Measurements from ENCODE around the gene NUP210.

NUP210 gene

DNA sequence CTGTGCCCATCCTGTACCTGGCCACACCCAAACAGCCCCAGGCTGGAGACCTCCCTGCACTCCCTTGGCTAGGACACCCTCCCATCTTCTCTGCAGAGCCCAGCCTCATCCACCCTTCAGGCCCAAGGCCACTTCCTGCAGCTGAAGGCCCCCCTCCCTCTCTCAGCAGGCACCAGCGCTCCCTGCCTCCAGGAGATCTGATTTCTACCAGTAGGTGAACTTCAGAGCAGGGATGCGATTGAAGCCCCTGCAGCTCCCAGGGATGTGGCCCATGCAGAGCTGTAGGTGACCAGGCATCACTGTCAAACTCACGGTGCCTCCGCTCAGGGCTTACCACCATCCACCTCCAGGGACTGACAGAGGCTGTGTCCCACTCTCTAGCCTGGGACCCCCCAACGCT, 96.3 kb downstream of the NUP210 start:
- DNase-seq (ENCODE audit: low spot score), result no peak

DNA sequence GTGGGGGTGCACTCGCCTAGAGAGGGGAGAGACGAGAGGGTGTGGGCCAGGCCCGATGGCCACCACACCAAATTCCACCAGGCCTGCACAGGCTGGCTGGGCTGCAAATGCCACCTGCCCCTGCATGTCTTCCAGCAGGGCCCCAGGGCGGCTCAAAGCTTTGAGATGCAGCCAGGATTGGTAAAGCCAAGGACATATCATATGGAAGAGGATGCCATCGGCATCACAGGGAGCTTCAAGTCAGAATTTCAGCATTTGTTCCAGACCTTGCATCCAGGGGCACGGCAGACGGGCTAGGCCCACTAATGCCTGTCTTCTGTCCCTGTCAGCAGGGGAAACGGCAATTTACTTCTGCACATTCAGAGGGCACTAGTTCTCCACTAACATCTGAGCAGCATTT, 97.8 kb downstream of the NUP210 start:
- no peak for DNase-seq (ENCODE audit: low spot score)

DNA sequence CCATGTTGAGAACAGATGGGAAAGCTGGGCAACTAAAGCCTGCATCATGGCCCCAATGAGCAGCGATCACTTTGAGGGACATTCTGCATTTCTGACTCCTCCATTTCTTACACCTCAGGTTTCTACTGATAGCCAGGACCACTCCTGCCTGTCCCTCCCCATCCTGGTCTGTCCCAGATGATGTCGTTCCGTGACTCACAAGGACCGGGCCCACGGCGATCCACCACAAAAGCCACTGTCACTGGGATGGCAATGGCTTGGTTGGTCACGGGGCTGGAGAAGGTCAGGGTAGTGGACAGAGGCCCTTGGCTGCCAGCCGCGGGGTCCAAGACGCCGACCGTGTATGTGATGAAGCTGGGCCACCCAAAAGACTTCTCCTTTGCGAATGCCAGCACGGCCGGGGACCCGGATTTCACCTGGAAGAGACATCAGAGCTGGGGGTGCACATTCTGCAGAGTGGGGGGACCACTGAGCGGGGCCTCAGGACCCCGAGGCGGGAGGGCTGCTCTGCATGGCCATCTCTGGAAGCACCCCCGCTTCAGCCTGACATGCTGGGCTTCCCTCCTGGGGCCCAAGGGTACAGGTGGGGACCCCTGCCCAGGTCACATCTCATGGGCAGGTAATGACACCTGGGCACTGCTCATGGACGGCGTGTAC, 100.4 kb downstream of the NUP210 start:
- no peak for DNase-seq (ENCODE audit: low spot score)

DNA sequence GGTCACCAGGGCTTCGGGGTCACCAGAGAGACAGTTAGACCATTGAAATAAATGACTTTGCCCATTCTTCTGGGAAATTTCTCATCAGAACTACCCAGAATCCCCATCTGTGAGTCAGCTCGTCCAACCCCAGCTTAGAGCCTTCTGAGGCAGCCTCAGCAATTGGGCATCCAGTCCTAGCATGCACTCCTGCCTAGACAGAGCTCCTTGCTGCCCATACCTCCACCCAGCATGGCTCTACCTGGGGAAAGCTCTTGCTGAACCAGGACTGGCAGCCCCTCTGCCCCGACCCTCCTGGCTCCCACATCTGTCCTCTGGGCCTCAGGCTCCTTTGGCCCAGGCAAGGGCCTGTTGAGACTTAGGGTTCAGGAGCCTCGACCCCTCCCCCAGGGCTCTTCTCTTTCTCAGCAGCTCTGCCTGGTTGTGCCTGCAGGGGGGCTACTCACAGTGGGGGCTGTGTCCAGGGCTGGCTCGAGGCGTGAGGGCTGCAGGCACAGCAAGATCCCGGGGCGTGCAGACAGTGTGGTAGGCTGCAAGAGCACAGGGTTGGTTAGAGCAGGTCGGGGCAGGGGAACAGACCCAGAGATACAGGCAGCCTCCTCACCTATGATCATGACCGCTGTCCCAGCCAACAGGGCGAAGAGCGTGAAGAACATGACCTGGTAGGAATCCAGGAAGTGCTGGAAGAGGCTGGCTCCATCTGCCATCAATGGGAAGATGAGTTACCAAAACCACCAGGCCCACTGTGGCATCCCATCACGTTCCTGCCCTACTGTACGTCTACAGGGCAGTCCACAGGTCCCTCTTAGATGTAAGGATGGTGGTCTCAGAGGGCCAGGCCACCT, 101.3 kb downstream of the NUP210 start:
- DNase-seq (ENCODE audit: low spot score), result no peak

DNA sequence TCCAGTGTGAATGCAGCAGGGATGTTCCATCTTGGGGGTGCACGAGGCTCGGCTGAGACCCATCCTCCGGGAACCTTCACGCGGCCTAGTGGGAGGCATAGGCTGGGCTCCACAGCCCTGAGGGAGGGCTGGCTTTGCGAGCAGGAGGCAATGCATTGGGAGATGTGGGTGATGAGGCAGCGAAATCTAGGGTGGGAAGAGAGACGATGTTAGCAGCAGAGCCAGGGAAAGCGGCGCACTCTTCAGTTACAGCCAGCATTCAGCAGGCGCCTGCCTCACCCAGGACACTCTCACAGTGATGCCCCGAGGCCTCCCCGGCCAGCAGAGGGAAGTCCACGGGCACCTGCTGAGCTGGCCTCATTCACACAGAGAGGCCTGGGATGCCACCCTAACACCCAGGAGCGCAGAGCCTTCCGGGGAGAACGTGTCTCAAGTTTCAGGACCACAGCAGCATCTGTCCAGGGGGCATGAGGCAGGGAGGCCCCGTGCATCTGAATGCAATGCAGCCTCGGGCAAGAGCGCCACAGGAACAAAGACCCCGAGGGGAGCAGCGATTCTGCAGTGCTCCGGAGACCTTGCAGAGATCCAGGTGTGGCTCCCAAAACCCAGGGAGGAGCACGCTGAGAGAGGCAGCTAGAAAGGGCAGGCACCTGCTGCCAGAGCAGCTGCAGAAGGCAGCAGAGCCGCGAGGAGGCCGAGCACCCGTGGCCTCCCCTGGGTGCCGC, 102.4 kb downstream of the NUP210 start:
- DNase-seq (ENCODE audit: low spot score), result no peak

DNA sequence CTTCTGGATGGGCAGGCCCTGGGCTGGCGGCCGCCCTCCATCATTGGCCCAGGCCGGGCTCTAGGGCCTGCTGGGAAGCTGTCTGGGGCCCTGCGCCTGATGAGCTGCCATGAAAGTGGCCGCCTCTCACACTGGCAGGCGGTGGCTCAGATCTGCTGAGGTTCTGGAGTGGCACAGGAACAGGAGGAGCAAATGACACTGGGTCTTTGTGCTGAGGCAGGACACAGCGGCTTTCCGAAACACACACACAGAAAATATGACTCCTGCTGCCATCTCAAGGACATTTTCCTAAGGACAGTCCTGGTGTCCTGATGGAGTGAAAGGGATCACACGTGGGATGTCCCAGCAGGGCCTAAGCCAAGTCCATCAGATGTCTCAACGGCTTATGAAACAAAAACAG, 103.5 kb downstream of the NUP210 start:
- DNase-seq (ENCODE audit: low spot score), result no peak

DNA sequence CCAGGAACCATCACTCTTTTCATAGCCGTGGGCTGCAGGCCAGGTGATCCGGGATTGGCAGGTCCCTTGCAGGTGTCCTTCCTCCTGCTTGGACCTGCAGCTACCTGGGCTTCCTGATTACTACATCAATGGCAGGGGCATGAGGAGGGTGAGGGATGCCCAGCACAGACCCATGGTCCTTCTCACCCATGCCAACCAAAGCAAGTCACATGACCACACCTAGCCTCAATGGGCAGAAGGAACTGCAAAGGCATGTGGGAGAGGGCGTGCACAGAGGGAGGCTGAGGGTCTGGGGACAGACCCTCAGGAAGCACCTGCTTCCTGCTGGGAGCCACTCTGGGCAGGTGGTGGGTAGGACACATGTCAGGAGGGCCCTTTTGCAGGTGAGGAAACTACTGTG, 105.2 kb downstream of the NUP210 start:
- no peak for DNase-seq (ENCODE audit: low spot score)

DNA sequence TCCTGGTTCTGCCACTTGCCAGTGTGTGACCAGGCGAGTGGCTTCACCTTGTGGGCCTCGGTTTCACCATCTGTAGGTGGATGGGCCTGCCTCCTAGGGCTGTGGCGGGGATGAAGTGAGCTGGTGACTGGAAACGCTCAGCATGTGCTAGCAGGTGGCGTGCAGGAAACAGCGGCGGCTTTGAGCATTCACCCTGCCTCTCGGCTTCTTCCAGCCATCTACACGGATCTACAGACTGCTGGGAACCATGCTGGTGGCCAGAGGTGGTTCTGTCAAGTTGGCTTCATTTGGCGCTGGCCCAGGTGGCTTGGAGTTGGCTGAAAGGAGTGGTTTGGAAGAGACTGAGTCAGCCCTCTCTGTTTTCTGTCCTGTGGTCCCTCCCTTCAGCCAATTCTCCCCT, 106.3 kb downstream of the NUP210 start:
- no peak for DNase-seq (ENCODE audit: low spot score)

DNA sequence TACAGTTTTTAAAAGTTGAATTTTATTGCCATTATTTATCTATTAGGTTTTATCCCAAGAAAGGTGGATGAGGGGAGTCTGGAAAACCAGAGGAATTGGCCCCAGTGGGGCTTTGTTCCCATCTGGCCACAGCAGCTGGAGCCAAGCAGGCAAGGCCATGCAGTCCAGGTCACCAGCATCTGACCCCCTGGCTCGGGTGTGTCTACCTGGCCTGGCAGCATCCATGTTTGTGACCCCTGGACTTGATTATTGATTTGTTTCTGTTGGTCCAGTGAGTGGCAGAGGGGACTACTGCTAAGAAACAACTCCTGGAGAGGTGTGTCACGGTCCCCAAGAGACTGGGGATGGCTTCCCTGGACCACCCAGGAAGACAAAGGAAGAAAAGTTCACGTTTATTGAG, 111.1 kb downstream of the NUP210 start:
- DNase-seq (ENCODE audit: low spot score), result no peak

DNA sequence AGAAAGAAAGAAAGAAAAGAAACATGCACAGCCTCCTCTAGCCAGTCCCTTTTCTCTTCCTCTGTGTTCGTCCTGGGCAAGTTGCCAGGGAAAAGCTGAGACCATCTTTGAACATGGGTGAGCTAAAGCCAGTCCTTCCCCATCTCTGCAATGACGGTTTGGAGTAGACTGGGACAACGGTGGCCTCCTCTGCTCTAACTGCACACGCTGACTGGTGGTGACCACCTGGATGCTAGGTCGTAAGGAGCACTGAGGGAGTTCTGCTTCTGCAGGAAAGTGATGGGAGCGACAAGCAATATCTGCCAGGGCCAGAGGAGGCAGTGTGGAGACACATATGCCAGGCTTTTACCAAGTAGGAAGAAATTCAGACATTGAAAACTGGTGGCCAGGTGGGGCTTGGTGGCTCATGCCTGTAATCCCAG, 111.7 kb downstream of the NUP210 start:
- DNase-seq (ENCODE audit: low spot score), result peak; percentile 48

DNA sequence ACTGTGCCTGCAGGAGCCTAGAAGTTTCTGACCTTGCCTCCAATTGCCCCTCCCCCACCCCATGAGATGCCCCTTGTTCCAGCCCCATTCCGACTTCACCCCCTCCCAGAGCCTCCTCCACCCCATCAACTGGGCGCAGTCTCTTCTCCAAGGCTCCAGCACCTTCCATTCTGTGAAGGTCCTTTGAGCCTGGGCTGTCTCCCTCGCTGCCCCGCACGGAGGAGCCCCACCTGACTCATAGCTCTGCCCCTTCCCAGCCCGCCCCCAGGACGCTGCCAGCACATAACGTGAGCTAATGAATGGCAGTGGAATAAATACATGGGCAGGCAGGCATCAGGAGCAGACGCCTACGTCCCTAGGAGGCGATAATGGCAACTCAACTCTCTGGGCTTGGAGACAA, 113.1 kb downstream of the NUP210 start:
- no peak for DNase-seq (ENCODE audit: low spot score)

DNA sequence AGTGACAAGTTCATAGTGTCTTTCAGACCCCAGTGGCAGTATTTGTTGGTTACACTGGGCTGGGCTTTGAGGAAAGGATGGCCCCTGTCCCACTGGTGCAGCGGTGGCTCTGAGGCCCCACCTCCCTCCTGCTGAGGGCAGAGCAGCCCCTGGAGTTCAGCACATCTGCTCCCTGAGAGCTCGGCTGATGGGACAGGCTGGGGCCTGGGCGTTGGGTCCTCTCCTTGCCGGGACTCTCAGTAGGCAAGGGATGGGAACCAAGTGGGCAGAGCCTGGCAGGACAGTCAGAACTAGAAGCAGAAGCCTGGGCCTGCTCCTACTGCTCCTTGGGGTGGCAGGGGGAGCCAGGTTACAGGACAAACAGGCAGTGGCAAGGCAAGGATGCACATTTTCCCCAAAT, 114.5 kb downstream of the NUP210 start:
- DNase-seq (ENCODE audit: low spot score), result no peak

DNA sequence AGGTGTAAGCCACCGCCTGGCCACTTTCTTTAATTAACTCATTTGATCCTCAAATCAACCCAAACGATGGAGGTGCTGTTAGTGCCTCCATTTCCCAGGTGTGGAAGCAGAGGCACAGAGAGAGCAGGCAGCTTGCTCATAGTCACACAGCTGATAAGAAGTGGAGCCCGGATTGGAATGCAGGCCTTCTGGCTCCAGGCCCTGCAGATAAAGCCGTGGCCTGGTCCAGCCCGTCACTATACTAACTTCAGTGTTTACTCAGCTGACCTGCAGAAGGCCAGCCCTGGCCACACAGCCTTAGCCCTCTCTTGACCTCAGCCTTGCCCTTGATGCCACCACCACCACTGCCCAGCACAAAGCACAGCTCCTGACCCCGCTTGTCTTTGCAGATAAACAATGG, 116.7 kb downstream of the NUP210 start:
- DNase-seq (ENCODE audit: low spot score), result no peak

DNA sequence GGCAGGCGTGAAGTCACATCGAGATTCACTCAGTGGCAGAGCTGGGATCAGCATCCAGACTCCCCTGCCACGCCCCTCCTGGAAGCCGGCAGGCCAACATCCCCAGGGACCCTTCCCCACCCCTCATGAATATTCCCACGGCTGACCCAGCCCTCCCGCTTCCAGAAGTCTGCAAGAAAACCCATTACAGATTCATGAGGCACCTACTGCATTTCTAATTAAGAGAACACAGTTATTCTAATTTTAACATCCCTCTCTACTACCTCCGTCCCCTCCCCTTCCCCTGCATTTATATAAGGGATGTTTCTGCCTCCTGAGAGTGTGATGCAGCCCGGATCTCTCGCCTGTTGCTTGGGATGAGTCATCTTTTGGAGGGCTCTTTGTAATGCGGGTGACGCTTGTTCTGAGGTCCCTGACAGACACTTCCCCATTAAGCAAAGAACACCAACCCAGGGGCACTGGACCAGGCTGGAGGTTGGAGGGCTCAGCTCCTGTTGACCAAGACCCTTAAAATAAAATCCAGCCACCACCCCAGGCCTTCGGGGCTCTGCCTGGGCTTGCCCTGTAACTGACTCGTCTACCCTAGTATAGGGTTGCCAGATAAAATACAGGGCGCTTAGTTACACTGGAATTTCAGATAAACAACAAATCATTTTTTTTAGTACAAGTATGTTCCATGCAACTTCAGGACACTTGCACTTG, 118.7 kb downstream of the NUP210 start:
- peak; percentile 77 for DNase-seq (ENCODE audit: low spot score)

DNA sequence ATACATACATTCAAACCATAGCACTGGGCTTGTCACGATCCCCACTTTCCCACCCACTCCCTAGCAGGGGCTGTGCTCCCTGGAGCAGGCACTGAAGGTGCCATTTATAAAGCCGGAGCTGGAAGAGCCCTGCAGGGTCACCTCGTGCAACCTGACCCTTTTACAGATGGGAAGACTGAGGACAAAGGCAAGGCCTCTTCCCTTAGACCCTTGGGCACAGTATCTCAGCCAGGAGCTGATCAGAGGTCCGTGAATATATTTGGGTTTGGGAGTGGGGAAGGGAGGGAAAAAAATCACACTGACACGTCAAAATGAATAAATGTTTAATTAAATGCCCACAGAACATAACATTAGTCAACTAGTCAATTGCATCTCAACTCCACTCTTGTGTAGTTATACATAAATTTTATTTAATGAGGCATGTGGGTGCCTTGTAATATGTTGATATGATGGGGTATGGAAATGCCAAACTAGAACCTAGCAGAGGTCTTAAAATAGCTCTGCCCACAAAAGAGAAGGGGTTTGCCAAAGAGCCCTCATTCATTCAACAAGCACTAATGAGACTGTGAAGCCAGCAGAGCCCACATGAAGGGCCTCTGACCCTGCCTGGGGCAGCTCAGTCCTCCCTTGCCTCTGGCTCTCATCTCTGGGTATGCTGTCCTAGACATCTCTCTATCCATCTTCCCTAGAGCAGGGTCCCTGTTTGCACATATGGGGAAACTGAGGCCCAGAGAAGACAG, 119.4 kb downstream of the NUP210 start:
- DNase-seq (ENCODE audit: low spot score), result no peak

DNA sequence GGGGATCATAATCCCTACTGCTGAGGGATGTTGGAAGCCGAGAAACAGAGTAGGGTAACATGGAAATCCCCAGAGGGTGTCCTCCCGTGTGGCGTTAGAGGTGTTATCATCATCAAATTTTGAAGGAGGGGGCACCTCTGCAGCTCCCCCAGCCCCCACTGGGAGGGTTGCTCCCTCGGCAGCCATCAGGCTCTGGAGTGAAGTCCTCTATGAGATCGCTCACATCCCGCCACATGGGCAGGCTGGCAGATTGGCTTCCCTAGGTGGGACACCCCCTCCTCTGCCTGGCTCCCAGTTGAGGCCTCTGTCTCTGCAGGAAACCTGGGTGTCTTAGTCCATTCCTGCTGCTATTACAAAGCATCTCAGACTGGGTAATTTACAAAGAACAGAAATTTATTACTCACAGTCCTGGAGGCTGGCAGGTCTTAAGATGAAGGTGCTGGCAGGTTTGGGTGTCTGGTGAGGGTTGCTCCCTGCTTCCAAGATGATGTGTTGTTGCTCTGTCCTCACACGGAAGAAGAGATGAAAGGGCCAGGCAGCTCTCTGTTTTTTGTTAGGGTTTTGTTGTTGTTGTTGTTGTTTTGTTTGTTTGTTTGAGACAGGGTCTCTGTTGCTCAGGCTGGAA, 120.5 kb downstream of the NUP210 start:
- no peak for DNase-seq (ENCODE audit: low spot score)

DNA sequence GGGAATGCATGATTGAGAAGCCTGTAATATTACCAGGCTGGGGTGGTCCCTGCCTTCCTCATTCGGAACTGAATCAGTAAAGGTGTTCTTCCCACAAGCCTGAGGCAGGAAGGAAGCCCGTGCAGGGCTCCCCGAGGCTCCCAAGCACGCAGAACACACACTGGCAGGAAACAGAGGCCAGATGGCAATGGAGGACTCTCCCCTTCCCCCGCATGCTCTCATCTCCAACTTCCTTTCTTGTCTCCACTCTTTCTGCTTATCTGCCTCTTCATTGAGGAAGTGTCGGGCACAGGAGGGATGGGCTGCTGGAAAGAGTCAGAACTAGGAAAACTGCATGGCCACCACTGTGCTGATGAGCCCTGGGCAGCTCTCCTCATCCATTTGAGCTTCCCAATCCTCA, 123.5 kb downstream of the NUP210 start:
- DNase-seq (ENCODE audit: low spot score), result no peak

DNA sequence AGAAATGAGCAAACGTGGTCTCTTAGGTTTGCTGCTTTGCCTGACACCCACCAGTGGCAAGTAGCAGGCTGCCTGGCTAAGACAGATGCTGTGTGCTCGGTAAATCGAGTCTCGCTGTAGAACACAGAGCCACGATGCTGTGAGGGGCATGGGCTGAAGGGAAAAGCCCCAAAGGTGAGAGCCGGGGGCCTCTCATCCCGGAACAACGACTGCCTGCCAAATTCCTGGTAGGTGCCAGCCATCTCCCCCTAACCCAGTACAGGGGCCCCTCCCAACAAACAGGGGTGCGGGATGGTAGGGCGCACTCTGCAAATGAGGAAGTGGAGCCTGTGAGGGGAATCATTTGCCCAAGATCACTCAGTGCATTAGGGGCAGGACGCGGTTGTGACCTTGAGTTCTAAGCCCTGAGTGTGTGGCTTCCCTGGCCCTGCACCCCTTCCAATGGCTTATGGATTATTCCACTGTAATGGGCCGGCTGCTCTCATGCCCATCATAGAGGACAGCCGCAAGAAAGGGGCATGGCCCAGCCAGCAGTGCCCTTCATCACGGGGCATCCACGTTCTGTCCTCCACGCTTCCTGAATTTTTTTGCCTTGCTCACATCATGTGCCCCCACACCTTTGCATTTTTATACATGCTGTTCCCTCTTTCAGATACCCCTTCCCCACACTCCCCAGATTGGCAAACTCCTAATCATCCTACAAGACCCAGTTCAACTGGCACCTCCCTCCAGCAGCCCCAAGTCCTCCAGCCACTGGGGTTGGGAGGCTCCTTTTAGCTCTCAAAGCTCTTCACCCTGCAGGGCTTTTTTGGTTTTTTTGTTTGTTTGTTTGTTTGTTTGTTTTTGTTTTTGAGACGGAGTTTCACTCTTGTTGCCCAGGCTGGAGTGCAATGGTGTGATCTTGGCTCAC, 125.4 kb downstream of the NUP210 start:
- no peak for DNase-seq (ENCODE audit: low spot score)

DNA sequence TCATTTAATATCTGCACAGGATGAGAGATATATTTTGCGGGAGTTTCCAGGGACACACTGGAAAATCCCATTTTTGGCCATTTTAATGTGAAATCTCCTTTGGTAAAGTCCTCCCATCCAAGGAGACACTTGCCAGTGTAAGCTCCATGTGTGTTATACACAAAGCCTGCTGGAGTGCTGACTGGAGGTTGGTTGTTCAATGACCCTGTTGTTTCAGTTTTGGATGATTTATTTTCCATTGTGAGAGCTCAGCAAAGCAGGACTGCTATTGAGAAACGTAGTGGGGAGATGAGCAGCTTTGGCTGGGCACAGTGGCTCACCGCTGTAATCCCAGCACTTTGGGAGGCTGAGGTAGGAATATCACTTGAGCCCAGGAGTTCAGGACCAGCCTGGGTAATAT, 127.7 kb downstream of the NUP210 start:
- DNase-seq (ENCODE audit: low spot score), result no peak

DNA sequence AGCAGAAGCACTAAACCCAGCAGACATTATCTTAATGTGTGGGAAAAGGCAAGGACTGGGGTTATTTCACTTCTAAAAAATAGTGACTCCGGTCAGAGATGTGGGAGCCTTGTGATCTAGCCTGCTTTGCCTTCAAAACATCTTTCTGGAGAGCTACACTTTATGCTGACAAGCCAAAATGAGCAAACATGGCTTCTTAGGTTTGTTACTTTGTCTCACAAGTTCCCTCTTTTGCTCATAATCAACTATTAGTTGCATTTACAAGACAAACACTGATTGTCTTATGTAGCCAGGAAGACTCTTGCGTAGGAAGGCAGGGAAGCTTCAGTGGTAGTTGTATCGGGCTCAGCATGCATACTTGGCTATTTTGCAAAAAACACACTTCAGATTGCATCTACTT, 129.2 kb downstream of the NUP210 start:
- no peak for DNase-seq (ENCODE audit: low spot score)
